WTC11 (cell line): ENCODE measurements around the gene HDAC3. TPM values are rescaled to one million over a fixed set of nuclear protein-coding genes. Genes with fewer than 3 reads are reported as not detected.

Experiments used
- ATAC-seq: fragments of 200-7000 bp; cut with Tn5 transposase; 2 replicates; pipeline ENCODE4 v1.10.0; 2021; ENCODE audit warnings: mild to moderate bottlenecking, moderate library complexity
- CTCF ChIA-PET: fragments of 300-600 bp; sonication (Branson Sonifier 250); formaldehyde crosslinking; loops from one replicate; lab custom pipeline; 2021; ENCODE audit warnings: antibody characterized with exemption; lab: Charles Lee
- POLR2A ChIA-PET: fragments of 350-600 bp; sonication (Branson Sonifier 250); formaldehyde crosslinking; loops from one replicate; lab custom pipeline; 2021; ENCODE audit warnings: antibody characterized with exemption; lab: Charles Lee
- DNase-seq: peaks from one replicate; pipeline ENCODE4 v3.0.0; 2021; ENCODE audit warnings: low spot score
- H3K27ac Mint-ChIP-seq: 2 replicates; pipeline ENCODE4 v1.8.0; 2021; ENCODE audit warnings: mixed read lengths
- H3K27me3 Mint-ChIP-seq: 2 replicates; pipeline ENCODE4 v1.8.0; 2021; ENCODE audit warnings: low read depth, mild to moderate bottlenecking, moderate library complexity, mixed read lengths
- H3K36me3 Mint-ChIP-seq: 2 replicates; pipeline ENCODE4 v1.8.0; 2021; ENCODE audit warnings: mixed read lengths
- H3K4me1 Mint-ChIP-seq: 2 replicates; pipeline ENCODE4 v1.8.0; 2022; ENCODE audit warnings: mixed read lengths
- H3K4me3 Mint-ChIP-seq: 2 replicates; pipeline ENCODE4 v1.8.0; 2021; ENCODE audit warnings: mild to moderate bottlenecking, moderate library complexity, mixed read lengths
- H3K9me3 Mint-ChIP-seq: 2 replicates; pipeline ENCODE4 v1.8.0; 2021; ENCODE audit warnings: mixed read lengths
- GABPB1 ChIP-seq: sonication (generic); formaldehyde crosslinking; IDR thresholded peaks from 2 replicates; pipeline ENCODE4 v1.8.1; 2023; ENCODE audit warnings: mild to moderate bottlenecking, missing genetic modification reagents
- MYBL2 ChIP-seq: sonication (generic); formaldehyde crosslinking; IDR thresholded peaks from 2 replicates; pipeline ENCODE4 v1.8.1; 2023; ENCODE audit warnings: mild to moderate bottlenecking, moderate library complexity, missing genetic modification reagents
- NFATC4 ChIP-seq: fragments of 250-450 bp; sonication (Bioruptor Pico); IDR thresholded peaks from 2 replicates; pipeline ENCODE4 v1.9.0; 2021; ENCODE audit warnings: mild to moderate bottlenecking
- NFE2L1 ChIP-seq: sonication (generic); formaldehyde crosslinking; IDR thresholded peaks from 2 replicates; pipeline ENCODE4 v1.8.1; 2023; ENCODE audit warnings: missing genetic modification reagents
- NR1H2 ChIP-seq: sonication (generic); formaldehyde crosslinking; IDR thresholded peaks from 2 replicates; pipeline ENCODE4 v1.9.0; 2021; ENCODE audit warnings: mild to moderate bottlenecking, moderate library complexity, missing genetic modification reagents
- NR2C2 ChIP-seq: sonication (generic); formaldehyde crosslinking; IDR thresholded peaks from 2 replicates; pipeline ENCODE4 v1.8.0; 2022; ENCODE audit warnings: mild to moderate bottlenecking, missing genetic modification reagents
- OVOL2 ChIP-seq: fragments of 250-450 bp; sonication (Bioruptor Pico); IDR thresholded peaks from 2 replicates; pipeline ENCODE4 v1.9.0; 2021; ENCODE audit warnings: mild to moderate bottlenecking, borderline replicate concordance
- RORB ChIP-seq: fragments of 250-450 bp; sonication (Bioruptor Pico); IDR thresholded peaks from 2 replicates; pipeline ENCODE4 v1.9.0; 2021; ENCODE audit warnings: mild to moderate bottlenecking
- ZNF138 ChIP-seq: sonication (generic); formaldehyde crosslinking; conservative IDR thresholded peaks from 2 replicates; pipeline ENCODE4 v1.8.1; 2022; ENCODE audit warnings: mild to moderate bottlenecking, moderate library complexity, missing genetic modification reagents
- ZNF219 ChIP-seq: sonication (generic); formaldehyde crosslinking; IDR thresholded peaks from 2 replicates; pipeline ENCODE4 v1.8.0; 2023; ENCODE audit warnings: missing genetic modification reagents, mild to moderate bottlenecking, borderline replicate concordance
- ZNF671 ChIP-seq: fragments of 250-450 bp; sonication (Bioruptor Pico); IDR thresholded peaks from 2 replicates; pipeline ENCODE4 v1.8.0; 2021; ENCODE audit warnings: mild to moderate bottlenecking
- total RNA-seq: library from RNA; stranded (reverse); gene quantifications from 3 replicates; pipeline ENCODE4 v1.2.3, GENCODE V29; 2021
- TF ChIP-seq, protein P1 (sequence below): sonication (generic); formaldehyde crosslinking; IDR thresholded peaks from 2 replicates; pipeline ENCODE4 v1.8.0; 2022; ENCODE audit warnings: missing genetic modification reagents
- TF ChIP-seq, protein P2 (sequence below): sonication (generic); formaldehyde crosslinking; IDR thresholded peaks from 2 replicates; pipeline ENCODE4 v1.8.0; 2023; ENCODE audit warnings: mild to moderate bottlenecking, missing genetic modification reagents
- TF ChIP-seq, protein P3 (sequence below): sonication (generic); formaldehyde crosslinking; IDR thresholded peaks from 2 replicates; pipeline ENCODE4 v1.8.1; 2023; ENCODE audit warnings: mild to moderate bottlenecking, missing genetic modification reagents
- TF ChIP-seq, protein P4 (sequence below): fragments of 250-450 bp; sonication (Bioruptor Pico); IDR thresholded peaks from 2 replicates; pipeline ENCODE4 v1.9.0; 2021; ENCODE audit warnings: mild to moderate bottlenecking
- TF ChIP-seq, protein P5 (sequence below): fragments of 250-450 bp; sonication (Bioruptor Pico); IDR thresholded peaks from 2 replicates; pipeline ENCODE4 v1.9.0; 2021; ENCODE audit warnings: mild to moderate bottlenecking, borderline replicate concordance
- TF ChIP-seq, protein P6 (sequence below): sonication (generic); formaldehyde crosslinking; IDR thresholded peaks from 2 replicates; pipeline ENCODE4 v1.8.1; 2022; ENCODE audit warnings: low read depth, mild to moderate bottlenecking, moderate library complexity, missing genetic modification reagents, borderline replicate concordance

Gene HDAC3
- total RNA-seq, 1 experiment from 2014 or later: 96.2 TPM

DNA sequence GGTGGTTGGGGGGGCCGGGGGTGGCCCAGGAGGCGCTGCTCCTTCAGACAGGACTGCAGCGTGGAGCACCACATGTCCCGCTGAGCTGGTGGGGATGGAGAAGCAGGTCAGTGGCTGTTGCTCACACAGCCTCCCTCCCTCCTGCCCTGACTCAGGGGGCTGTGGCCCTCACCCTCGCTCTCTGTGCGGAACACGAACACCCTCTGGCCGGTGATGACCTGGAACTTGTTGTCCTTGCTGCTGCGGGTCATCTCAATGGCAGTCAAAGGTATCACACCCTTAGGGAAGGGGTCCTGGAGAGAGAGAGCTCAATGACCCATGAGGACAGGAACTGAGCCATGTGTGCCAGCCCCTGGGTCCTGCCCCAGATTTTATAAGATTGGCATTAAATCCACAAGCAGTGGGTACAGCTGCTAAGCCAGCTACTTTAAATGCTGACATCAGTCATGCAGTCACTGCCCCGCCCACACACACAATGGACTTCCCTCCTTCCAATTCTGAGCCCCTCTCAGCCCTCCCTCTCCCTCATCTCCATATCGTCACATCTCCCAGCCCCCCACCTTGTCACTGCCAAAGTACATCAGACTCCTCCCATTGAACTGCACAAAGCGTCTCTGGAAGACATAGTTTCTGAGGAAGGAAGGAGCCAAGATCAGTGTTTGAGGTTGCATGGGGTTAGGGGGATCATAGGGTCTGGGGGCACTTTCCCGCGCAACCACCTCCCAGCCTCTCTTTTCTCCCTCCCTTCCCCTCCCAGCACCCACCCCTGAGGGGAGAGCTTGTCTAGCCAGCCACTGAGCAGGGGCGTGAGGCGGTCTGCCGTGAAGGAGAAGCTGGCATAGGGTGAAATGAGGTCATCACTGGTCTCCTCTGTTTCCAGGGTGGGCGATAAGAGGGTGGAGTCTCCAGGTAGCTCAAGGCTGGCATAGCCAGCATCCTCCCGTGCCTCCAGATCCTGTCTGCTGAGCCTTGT is 36.5 kb upstream of the HDAC3 start:
- CTCF ChIA-PET: interaction anchor here (0.9 to 1.7 kb wide), 7 partner anchors 8 to 319 kb away, joined by 3 to 10 read pairs (median 6); partner anchors contain the start of genes DIAPH1, FCHSD1 and RNF14
- Mint-ChIP-seq H3K36me3 (peaks cover 33% of the 10 kb centered on the region), H3K27ac (peak overlapping the region; percentile 42), H3K4me1 (peaks cover 32% of the 10 kb centered on the region), H3K4me3 (no peak overlapping the region), H3K9me3 (peaks cover under 1% of the 10 kb centered on the region; the same call in 1 of the 2 replicates), H3K27me3 (no peaks in the 10 kb centered on the region)
- ATAC-seq (peak; percentile 2; the same call in 1 of the 2 replicates), DNase-seq (no peak)
- POLR2A ChIA-PET: interaction anchor here (0.8 to 1.0 kb wide), 2 partner anchors 209 to 241 kb away, joined by 3 read pairs; no protein-coding TSS in a partner anchor
- TF ChIP-seq, protein P1, sequence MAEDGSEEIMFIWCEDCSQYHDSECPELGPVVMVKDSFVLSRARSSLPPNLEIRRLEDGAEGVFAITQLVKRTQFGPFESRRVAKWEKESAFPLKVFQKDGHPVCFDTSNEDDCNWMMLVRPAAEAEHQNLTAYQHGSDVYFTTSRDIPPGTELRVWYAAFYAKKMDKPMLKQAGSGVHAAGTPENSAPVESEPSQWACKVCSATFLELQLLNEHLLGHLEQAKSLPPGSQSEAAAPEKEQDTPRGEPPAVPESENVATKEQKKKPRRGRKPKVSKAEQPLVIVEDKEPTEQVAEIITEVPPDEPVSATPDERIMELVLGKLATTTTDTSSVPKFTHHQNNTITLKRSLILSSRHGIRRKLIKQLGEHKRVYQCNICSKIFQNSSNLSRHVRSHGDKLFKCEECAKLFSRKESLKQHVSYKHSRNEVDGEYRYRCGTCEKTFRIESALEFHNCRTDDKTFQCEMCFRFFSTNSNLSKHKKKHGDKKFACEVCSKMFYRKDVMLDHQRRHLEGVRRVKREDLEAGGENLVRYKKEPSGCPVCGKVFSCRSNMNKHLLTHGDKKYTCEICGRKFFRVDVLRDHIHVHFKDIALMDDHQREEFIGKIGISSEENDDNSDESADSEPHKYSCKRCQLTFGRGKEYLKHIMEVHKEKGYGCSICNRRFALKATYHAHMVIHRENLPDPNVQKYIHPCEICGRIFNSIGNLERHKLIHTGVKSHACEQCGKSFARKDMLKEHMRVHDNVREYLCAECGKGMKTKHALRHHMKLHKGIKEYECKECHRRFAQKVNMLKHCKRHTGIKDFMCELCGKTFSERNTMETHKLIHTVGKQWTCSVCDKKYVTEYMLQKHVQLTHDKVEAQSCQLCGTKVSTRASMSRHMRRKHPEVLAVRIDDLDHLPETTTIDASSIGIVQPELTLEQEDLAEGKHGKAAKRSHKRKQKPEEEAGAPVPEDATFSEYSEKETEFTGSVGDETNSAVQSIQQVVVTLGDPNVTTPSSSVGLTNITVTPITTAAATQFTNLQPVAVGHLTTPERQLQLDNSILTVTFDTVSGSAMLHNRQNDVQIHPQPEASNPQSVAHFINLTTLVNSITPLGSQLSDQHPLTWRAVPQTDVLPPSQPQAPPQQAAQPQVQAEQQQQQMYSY: no peak
- TF ChIP-seq NR2C2 (CRISPR knock-in tag): no peak
- TF ChIP-seq, protein P2, sequence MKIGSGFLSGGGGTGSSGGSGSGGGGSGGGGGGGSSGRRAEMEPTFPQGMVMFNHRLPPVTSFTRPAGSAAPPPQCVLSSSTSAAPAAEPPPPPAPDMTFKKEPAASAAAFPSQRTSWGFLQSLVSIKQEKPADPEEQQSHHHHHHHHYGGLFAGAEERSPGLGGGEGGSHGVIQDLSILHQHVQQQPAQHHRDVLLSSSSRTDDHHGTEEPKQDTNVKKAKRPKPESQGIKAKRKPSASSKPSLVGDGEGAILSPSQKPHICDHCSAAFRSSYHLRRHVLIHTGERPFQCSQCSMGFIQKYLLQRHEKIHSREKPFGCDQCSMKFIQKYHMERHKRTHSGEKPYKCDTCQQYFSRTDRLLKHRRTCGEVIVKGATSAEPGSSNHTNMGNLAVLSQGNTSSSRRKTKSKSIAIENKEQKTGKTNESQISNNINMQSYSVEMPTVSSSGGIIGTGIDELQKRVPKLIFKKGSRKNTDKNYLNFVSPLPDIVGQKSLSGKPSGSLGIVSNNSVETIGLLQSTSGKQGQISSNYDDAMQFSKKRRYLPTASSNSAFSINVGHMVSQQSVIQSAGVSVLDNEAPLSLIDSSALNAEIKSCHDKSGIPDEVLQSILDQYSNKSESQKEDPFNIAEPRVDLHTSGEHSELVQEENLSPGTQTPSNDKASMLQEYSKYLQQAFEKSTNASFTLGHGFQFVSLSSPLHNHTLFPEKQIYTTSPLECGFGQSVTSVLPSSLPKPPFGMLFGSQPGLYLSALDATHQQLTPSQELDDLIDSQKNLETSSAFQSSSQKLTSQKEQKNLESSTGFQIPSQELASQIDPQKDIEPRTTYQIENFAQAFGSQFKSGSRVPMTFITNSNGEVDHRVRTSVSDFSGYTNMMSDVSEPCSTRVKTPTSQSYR (CRISPR knock-in tag): no peak

DNA sequence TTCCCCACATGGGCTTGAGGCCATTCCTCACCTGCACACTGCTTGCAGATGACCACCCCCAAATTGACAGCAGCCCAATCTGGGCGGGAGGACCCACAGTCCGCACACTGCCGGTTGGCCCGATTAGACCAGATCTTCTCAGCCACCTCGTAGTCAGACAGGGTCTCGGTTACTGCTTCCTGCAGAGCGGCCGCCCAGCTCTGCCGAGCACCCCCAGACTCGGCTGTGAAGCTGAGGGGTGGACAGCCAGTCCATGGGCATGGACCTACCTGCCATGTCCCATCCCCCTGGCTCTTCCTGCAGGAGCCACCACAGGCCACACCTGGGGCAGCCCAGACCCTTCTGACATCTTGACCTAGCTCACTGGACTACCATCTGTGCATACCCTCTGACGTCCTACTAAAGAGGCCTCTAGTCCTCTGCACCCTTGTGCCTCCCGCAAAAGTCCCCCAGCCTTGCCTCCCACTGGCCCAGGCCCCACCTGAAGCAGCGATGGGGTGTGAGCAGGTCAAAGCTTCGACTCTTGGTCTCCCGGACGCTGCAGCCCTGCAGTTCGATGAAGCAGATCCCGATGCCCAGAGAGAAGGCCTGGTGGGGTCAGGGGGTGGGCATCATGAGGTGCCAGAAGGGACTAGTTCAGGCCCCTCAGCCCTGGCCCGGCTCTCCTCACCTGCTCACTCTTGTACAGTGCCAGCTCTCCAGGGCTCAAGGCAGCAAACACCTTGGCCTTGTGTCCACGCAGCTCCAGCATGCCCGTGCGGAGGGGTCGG is 35.6 kb upstream of the HDAC3 start:
- POLR2A ChIA-PET: interaction anchor here (0.5 to 1.0 kb wide), 2 partner anchors 23 to 210 kb away, joined by 3 to 5 read pairs; no protein-coding TSS in a partner anchor
- Mint-ChIP-seq H3K9me3 (no peaks in the 10 kb centered on the region), H3K27ac (no peak overlapping the region), H3K27me3 (no peaks in the 10 kb centered on the region), H3K4me1 (peaks cover 28% of the 10 kb centered on the region), H3K4me3 (no peak overlapping the region), H3K36me3 (peaks cover 29% of the 10 kb centered on the region)
- DNase-seq: no peak
- CTCF ChIA-PET: interaction anchor here (1.0 to 1.7 kb wide), 5 partner anchors 7 to 80 kb away, joined by 3 to 10 read pairs (median 7); partner anchors contain the start of genes DIAPH1 and FCHSD1
- no peak for ATAC-seq
- TF ChIP-seq RORB: no peak
- TF ChIP-seq NFATC4 (CRISPR knock-in tag): no peak
- TF ChIP-seq NR1H2 (CRISPR knock-in tag): no peak
- TF ChIP-seq NFE2L1 (CRISPR knock-in tag): no peak
- TF ChIP-seq, protein P3, sequence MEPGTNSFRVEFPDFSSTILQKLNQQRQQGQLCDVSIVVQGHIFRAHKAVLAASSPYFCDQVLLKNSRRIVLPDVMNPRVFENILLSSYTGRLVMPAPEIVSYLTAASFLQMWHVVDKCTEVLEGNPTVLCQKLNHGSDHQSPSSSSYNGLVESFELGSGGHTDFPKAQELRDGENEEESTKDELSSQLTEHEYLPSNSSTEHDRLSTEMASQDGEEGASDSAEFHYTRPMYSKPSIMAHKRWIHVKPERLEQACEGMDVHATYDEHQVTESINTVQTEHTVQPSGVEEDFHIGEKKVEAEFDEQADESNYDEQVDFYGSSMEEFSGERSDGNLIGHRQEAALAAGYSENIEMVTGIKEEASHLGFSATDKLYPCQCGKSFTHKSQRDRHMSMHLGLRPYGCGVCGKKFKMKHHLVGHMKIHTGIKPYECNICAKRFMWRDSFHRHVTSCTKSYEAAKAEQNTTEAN (CRISPR knock-in tag): no peak
- no peak for TF ChIP-seq ZNF671 (CRISPR knock-in tag)
- TF ChIP-seq OVOL2 (CRISPR knock-in tag): no peak
- TF ChIP-seq, protein P4, sequence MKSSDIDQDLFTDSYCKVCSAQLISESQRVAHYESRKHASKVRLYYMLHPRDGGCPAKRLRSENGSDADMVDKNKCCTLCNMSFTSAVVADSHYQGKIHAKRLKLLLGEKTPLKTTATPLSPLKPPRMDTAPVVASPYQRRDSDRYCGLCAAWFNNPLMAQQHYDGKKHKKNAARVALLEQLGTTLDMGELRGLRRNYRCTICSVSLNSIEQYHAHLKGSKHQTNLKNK (CRISPR knock-in tag): no peak
- TF ChIP-seq, protein P5, sequence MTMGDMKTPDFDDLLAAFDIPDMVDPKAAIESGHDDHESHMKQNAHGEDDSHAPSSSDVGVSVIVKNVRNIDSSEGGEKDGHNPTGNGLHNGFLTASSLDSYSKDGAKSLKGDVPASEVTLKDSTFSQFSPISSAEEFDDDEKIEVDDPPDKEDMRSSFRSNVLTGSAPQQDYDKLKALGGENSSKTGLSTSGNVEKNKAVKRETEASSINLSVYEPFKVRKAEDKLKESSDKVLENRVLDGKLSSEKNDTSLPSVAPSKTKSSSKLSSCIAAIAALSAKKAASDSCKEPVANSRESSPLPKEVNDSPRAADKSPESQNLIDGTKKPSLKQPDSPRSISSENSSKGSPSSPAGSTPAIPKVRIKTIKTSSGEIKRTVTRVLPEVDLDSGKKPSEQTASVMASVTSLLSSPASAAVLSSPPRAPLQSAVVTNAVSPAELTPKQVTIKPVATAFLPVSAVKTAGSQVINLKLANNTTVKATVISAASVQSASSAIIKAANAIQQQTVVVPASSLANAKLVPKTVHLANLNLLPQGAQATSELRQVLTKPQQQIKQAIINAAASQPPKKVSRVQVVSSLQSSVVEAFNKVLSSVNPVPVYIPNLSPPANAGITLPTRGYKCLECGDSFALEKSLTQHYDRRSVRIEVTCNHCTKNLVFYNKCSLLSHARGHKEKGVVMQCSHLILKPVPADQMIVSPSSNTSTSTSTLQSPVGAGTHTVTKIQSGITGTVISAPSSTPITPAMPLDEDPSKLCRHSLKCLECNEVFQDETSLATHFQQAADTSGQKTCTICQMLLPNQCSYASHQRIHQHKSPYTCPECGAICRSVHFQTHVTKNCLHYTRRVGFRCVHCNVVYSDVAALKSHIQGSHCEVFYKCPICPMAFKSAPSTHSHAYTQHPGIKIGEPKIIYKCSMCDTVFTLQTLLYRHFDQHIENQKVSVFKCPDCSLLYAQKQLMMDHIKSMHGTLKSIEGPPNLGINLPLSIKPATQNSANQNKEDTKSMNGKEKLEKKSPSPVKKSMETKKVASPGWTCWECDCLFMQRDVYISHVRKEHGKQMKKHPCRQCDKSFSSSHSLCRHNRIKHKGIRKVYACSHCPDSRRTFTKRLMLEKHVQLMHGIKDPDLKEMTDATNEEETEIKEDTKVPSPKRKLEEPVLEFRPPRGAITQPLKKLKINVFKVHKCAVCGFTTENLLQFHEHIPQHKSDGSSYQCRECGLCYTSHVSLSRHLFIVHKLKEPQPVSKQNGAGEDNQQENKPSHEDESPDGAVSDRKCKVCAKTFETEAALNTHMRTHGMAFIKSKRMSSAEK (CRISPR knock-in tag): no peak
- TF ChIP-seq GABPB1 (CRISPR knock-in tag): no peak
- no peak for TF ChIP-seq ZNF138 (CRISPR knock-in tag)
- TF ChIP-seq, protein P6, sequence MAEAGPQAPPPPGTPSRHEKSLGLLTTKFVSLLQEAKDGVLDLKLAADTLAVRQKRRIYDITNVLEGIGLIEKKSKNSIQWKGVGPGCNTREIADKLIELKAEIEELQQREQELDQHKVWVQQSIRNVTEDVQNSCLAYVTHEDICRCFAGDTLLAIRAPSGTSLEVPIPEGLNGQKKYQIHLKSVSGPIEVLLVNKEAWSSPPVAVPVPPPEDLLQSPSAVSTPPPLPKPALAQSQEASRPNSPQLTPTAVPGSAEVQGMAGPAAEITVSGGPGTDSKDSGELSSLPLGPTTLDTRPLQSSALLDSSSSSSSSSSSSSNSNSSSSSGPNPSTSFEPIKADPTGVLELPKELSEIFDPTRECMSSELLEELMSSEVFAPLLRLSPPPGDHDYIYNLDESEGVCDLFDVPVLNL: no peak
- TF ChIP-seq MYBL2: no peak
- TF ChIP-seq ZNF219 (CRISPR knock-in tag): no peak
